Measurements from ENCODE around the gene PHACTR2.

Gene PHACTR2

GRCh38 chr6:143674483-143675381 is 3.0 kb upstream of the PHACTR2 start:
- H3K4me1 ChIP-seq = no peaks in the 10 kb centered on the region
- no peaks in the 10 kb centered on the region for H3K36me3 ChIP-seq
- H3K9me3 ChIP-seq = no peaks in the 10 kb centered on the region
- H3K4me3 ChIP-seq (ENCODE audit: low read depth, low read length) = no peak overlapping the region
- no peak for TF ChIP-seq CTCF (IDR thresholded peaks at IDR 0.05; ENCODE audit: low read depth, low read length)
- DNase-seq = no peak
- H3K27me3 ChIP-seq = peaks cover 26% of the 10 kb centered on the region

GRCh38 chr6:143675382-143675900 is 2.3 kb upstream of the PHACTR2 start:
- no peaks in the 10 kb centered on the region for H3K4me1 ChIP-seq
- TF ChIP-seq CTCF (IDR thresholded peaks at IDR 0.05; ENCODE audit: low read depth, low read length) = no peak
- no peak overlapping the region for H3K4me3 ChIP-seq (ENCODE audit: low read depth, low read length)
- H3K9me3 ChIP-seq = no peaks in the 10 kb centered on the region
- no peaks in the 10 kb centered on the region for H3K36me3 ChIP-seq
- no peak for DNase-seq
- H3K27me3 ChIP-seq = peaks cover 26% of the 10 kb centered on the region

GRCh38 chr6:143675946-143676345 is 1.8 kb upstream of the PHACTR2 start:
- no peak for TF ChIP-seq CTCF (IDR thresholded peaks at IDR 0.05; ENCODE audit: low read depth, low read length)
- H3K4me1 ChIP-seq = no peaks in the 10 kb centered on the region
- peaks cover 26% of the 10 kb centered on the region for H3K27me3 ChIP-seq
- DNase-seq = no peak
- no peak overlapping the region for H3K4me3 ChIP-seq (ENCODE audit: low read depth, low read length)
- H3K36me3 ChIP-seq = no peaks in the 10 kb centered on the region
- H3K9me3 ChIP-seq = no peaks in the 10 kb centered on the region

- Histone ChIP-seq H3K36me3 (no peaks in the 10 kb centered on the region), H3K4me3 (ENCODE audit: low read depth, low read length) (no peak overlapping the region), H3K9me3 (no peaks in the 10 kb centered on the region), H3K4me1 (no peaks in the 10 kb centered on the region), H3K27me3 (peaks cover 26% of the 10 kb centered on the region)
- no peak for TF ChIP-seq CTCF (IDR thresholded peaks at IDR 0.05; ENCODE audit: low read depth, low read length)
- no peak for DNase-seq
Observed at GRCh38 chr6:143676437-143677045, 1.2 kb upstream of the PHACTR2 start.

- Histone ChIP-seq H3K4me1 (no peaks in the 10 kb centered on the region), H3K36me3 (no peaks in the 10 kb centered on the region), H3K27me3 (peaks cover 26% of the 10 kb centered on the region), H3K4me3 (ENCODE audit: low read depth, low read length) (no peak overlapping the region), H3K9me3 (no peaks in the 10 kb centered on the region)
- TF ChIP-seq CTCF (IDR thresholded peaks at IDR 0.05; ENCODE audit: low read depth, low read length) = no peak
- DNase-seq = no peak
Observed at GRCh38 chr6:143677577-143677890, 231 bp upstream of the PHACTR2 start.

GRCh38 chr6:143679041-143679440 is 1.3 kb downstream of the PHACTR2 start:
- Histone ChIP-seq H3K27me3 (peaks cover 26% of the 10 kb centered on the region), H3K4me1 (no peaks in the 10 kb centered on the region), H3K9me3 (no peaks in the 10 kb centered on the region), H3K36me3 (no peaks in the 10 kb centered on the region), H3K4me3 (ENCODE audit: low read depth, low read length) (no peak overlapping the region)
- DNase-seq = no peak
- TF ChIP-seq CTCF (IDR thresholded peaks at IDR 0.05; ENCODE audit: low read depth, low read length) = no peak

All from BE2C (cell line).